NCI-H69 (cell line): ENCODE data around the gene RFX3.
A peak's percentile ranks its signal among the peaks of the same experiment; 100 is the strongest.

Experiments used
- DNase-seq: peaks from one replicate; lab custom pipeline; 2025; lab: John Stamatoyannopoulos, UW

The RFX3 gene

GRCh38 chr9:3525836-3526164 is at the start of gene RFX3:
TSS of gene RFX3 (minus strand) at chr9:3526001. CDS start at chr9:3395588, 130,413 bp downstream.
- peak; percentile 99 for DNase-seq

DNA sequence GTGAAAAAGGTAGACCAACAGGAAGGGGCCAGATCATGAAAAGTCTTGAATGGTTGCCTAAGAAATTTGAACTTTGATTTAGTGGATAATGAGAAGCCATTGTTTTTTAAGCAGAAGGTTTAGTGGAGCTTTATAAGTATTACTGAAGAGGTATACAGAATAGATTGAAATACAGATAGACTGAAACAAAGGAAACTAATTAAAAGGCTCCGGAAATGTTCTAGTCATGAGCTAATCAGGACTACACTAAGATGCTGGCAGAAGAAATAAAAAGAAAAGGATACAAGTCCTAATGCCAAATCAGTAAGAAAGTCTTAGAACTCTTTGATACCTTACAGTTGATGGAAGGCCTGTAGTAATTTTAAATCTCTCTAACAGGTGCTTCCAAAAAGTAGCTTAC is 45.7 kb upstream of the RFX3 start:
- DNase-seq: no peak

- DNase-seq: no peak
Observed at GRCh38 chr9:3569529-3569928, 43.7 kb upstream of the RFX3 start.

DNA sequence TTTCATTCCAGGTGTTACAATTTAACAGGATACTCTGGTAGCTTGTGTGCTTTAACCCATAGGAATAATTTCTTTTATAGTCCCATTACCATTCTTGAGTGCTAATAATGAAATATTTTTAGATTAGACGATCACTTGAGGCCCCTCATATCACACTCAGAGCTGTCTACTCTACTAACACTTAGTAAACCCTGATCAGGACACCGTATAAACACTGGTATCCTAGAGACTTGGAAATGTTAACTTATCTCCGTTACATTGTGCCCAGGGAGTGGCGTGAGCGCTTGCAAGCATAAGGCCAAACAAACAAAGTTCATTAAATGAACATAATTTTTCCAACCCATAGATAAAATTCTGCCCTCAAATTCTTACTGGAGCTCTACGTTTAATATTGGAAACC is 42.2 kb upstream of the RFX3 start:
- DNase-seq: no peak

- DNase-seq: peak; percentile 83
Observed at GRCh38 chr9:3553076-3553765, 27.4 kb upstream of the RFX3 start.

GRCh38 chr9:3549225-3549624 is 23.4 kb upstream of the RFX3 start:
- peak; percentile 78 for DNase-seq

- DNase-seq: no peak
Observed at GRCh38 chr9:3548648-3549047, 22.8 kb upstream of the RFX3 start.

GRCh38 chr9:3541206-3541605 is 15.4 kb upstream of the RFX3 start:
- peak; percentile 31 for DNase-seq

DNA sequence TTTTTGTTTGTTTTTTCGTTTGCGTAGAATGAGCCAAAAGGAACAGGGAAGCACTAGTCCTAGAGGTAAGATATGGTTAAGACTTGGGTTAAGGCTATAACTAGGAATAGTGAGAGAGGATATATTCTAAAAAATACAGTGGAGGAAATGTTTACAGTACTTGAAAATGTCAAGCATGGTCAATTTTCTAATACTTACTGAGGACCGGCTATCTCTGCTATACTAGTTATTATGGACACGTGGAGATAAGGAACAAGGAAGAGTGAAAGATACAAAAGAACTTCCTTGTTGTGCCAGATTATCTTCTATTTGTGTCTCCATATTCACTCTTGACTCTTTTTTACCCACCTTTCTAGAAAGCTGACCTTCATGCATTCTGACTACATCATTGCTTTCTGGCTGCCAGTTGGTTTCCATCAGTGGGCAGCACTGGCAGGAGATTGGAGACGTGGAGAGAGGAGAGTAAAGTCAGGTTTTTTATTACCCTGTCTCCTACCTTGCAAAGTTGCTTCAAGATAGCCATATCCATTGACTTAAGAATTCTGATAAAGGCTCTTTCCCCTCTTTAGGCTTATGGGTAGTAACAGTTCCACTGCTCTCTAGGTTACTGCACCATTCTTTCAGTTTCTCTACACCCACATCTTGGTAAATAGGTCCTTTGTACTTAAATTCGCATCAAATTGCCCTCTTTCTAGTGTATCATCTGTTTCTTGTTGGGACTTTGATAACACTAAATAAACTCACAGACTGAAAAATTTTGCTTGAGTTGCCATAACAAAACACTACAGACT is 9.0 kb upstream of the RFX3 start:
- DNase-seq: no peak

- peak; percentile 51 for DNase-seq
Observed at GRCh38 chr9:3532158-3532557, 6.4 kb upstream of the RFX3 start.

DNA sequence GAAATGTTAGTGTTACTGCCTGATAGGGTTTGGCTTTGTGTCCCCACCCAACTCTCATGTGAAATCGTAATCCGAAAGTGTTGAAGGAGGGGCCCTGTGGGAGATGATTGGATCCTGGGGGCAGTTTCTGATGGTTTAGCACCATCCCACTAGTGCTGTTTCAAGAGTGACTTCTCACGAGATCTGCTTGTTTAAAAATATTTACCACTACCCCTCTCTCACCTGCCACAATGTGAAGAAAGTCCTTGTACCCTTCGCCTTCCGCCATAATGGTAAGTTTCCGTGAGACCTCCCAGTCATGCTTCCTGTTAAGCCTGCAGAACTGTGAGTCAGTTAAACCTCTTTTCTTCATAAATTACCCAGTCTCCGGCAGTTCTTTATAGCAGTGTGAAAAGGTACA is 2.6 kb upstream of the RFX3 start:
- peak; percentile 83 for DNase-seq

GRCh38 chr9:3526997-3527940 is 1.5 kb upstream of the RFX3 start:
- peak; percentile 88 for DNase-seq

GRCh38 chr9:3526165-3526996 is 580 bp upstream of the RFX3 start:
- peak; percentile 96 for DNase-seq

GRCh38 chr9:3525096-3525835 is 535 bp downstream of the RFX3 start:
- DNase-seq: peak; percentile 84

DNA sequence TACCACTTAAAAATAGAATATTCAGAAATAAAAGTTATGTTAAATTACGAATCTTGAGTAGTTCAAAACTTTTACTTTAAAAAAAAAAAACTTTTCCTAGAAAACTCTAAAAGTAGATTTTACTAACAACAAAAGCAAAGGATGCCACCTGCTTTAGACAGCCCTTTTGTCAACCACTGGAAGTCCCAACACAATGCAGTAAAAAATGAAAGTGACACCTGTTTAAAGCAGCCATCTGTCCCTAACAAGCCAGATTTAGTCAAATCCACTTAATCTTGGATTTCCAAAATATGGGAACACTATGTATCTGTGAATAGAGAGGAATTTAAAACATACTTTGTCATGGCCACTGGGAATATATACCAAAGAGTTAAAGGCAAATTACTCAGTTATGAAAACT is 3.8 kb downstream of the RFX3 start:
- peak; percentile 66 for DNase-seq

DNA sequence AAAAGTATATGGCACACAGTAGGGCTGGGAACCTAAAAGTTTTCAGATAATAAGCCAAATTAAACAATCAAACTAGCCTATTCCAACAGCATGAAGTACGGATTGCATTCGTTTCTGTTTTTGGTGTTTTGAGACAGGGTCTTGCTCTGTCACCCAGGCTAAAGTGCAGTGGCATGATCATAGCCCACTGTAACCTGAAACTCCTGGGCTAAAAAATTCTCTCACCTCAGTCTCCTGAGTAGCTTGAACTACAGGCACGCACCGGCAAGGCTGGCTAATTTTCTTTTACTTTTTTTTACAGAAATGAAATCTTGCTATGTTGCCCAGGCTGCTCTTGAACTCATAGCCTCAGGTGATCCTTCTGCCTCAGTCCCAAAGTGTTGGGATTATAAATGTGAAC is 5.2 kb downstream of the RFX3 start:
- DNase-seq: peak; percentile 48

- peak; percentile 78 for DNase-seq
Observed at GRCh38 chr9:3517377-3518048, 8.3 kb downstream of the RFX3 start.

- peak; percentile 86 for DNase-seq
Observed at GRCh38 chr9:3516667-3517330, 9.0 kb downstream of the RFX3 start.

- DNase-seq: peak; percentile 61
Observed at GRCh38 chr9:3515405-3515804, 10.4 kb downstream of the RFX3 start.

- no peak for DNase-seq
Observed at GRCh38 chr9:3514786-3515185, 11.0 kb downstream of the RFX3 start.
